ENCODE results near the gene MED26. TPM values are rescaled to one million over a fixed set of nuclear protein-coding genes. Genes with fewer than 3 reads are reported as not detected.

The MED26 gene
- total RNA-seq, 1 experiment from 2014 or later: 11.4 TPM

DNA sequence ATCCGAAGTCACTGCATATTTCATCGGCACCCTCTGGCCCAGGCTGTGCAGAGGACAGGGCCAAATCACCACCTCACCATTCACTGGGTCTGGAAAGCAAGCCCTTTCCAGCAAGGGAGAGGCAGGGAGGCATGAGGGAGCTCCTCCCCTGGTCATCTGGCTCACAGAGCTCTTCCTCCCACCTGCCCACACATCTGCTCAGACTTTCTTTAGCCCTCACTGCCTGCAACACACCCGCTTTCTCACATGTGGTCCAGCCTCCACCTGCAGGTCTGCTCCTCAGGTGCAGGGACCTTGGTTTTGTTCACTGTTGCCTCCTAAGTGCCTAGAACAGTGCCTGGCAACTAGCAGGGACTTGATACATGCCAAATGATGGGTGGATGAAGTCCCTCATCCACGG lies 34.8 kb downstream of the MED26 start:
- Histone ChIP-seq H3K18ac (ENCODE audit: insufficient read length, low read depth, low read length) (no peak overlapping the region), H3K14ac (ENCODE audit: insufficient read depth, low read length) (no peak overlapping the region; the same call in 1 of the 2 replicates), H2BK15ac (ENCODE audit: low read depth, low read length) (no peak overlapping the region), H3K4me1 (ENCODE audit: insufficient read depth, low read length) (peaks cover 7% of the 10 kb centered on the region; the same call in 1 of the 2 replicates), H2BK120ac (ENCODE audit: low read depth, low read length, poor library complexity, severe bottlenecking) (no peak overlapping the region), H3K27ac (ENCODE audit: insufficient read length, low read depth, low read length) (no peak overlapping the region), H2AFZ (ENCODE audit: low read length) (no peak overlapping the region), H3K4ac (ENCODE audit: low read depth, low read length) (no peak overlapping the region), H3K79me1 (ENCODE audit: insufficient read depth, low read depth, low read length, poor library complexity, severe bottlenecking) (peaks cover 9% of the 10 kb centered on the region), H4K8ac (replicated peaks; ENCODE audit: insufficient read length, low read depth, low read length) (no peak overlapping the region), H2BK12ac (ENCODE audit: insufficient read length, low read depth, low read length) (no peak overlapping the region), H3K9ac (ENCODE audit: extremely low read depth, insufficient read length, low read length) (no peak overlapping the region), H3K27me3 (ENCODE audit: insufficient read depth, low read length) (no peaks in the 10 kb centered on the region), H3K56ac (ENCODE audit: insufficient read length, low read depth, low read length) (no peak overlapping the region), H2AK5ac (ENCODE audit: insufficient read length, low read length) (no peak overlapping the region), H4K91ac (ENCODE audit: insufficient read length, low read depth, low read length) (no peak overlapping the region), H4K20me1 (ENCODE audit: control insufficient read depth, insufficient read depth, insufficient read length) (peaks cover 4% of the 10 kb centered on the region), H2BK20ac (ENCODE audit: low read depth, low read length, poor library complexity, severe bottlenecking) (no peak overlapping the region), H3K4me2 (ENCODE audit: insufficient read depth, insufficient read length, low read length) (no peak overlapping the region), H3K79me2 (ENCODE audit: insufficient read depth, low read length) (peaks cover 32% of the 10 kb centered on the region; the same call in 1 of the 2 replicates), H3K23me2 (ENCODE audit: insufficient read length, low read depth, low read length, poor library complexity, severe bottlenecking) (no peaks in the 10 kb centered on the region), H2BK5ac (ENCODE audit: insufficient read length, low read length) (no peak overlapping the region), H3T11ph (ENCODE audit: low read length) (no peak overlapping the region), H3K9me3 (ENCODE audit: control insufficient read depth, low read depth, low read length) (no peaks in the 10 kb centered on the region), H3K23ac (ENCODE audit: insufficient read length, low read depth, low read length) (no peak overlapping the region), H4K5ac (ENCODE audit: insufficient read length, low read depth, low read length) (no peak overlapping the region)
- H3K36me3 Mint-ChIP-seq (ENCODE audit: insufficient read depth in 1 of 3, low read depth in 3 of 3): peaks cover 0 to 4% (median 0%) of the 10 kb centered on the region in 3 experiments; a peak in 2 of 7 replicates
- 0 out of 5 replicates have a peak overlapping the region, but pooled peaks of 1 of the 2 experiments have one; percentile 12 for H3K4me3 Mint-ChIP-seq
- WGBS (ENCODE audit: extremely low coverage, insufficient read length, low lambda C conversion rate): no CpG with 5 or more reads among the region's 4 CpGs
- H3K9me3 Mint-ChIP-seq: no peaks in the 10 kb centered on the region
- no peak for DNase-seq
- TF ChIP-seq CTCF (conservative IDR thresholded peaks at IDR 0.05): no peak
- peak overlapping the region in 2 of 3 experiments; percentile 57 to 75; a peak in 4 of 7 replicates for H3K27ac Mint-ChIP-seq
- H3K4me1 Mint-ChIP-seq: peaks cover 31 to 39% of the 10 kb centered on the region in 2 experiments
- no peaks in the 10 kb centered on the region for H3K27me3 Mint-ChIP-seq (ENCODE audit: low read depth)
